ENCODE measurements around the gene KCNIP4.

The KCNIP4 gene

GRCh38 chr4:20840648-20841190 is 1107.9 kb downstream of the KCNIP4 start:
- H3K79me2 ChIP-seq = no peaks in the 10 kb centered on the region
- no peaks in the 10 kb centered on the region for H3K36me3 ChIP-seq (ENCODE audit: control insufficient read depth, insufficient read depth, low read length)
- H3K27ac ChIP-seq = no peak overlapping the region
- TF ChIP-seq CTCF (IDR thresholded peaks at IDR 0.05) = no peak
- no peaks in the 10 kb centered on the region for H3K9me3 ChIP-seq (ENCODE audit: control insufficient read depth, low read length)
- no peak overlapping the region for H3K4me3 ChIP-seq (ENCODE audit: low read depth, low read length)
- no peaks in the 10 kb centered on the region for H3K4me1 ChIP-seq
- no peak overlapping the region for H3K9ac ChIP-seq
- H2AFZ ChIP-seq = no peak overlapping the region
- no peaks in the 10 kb centered on the region for H3K27me3 ChIP-seq (ENCODE audit: control insufficient read depth, insufficient read depth, low read length)
- H3K4me2 ChIP-seq (ENCODE audit: low read length) = no peak overlapping the region

GRCh38 chr4:20839957-20840356 is 1108.6 kb downstream of the KCNIP4 start:
- no peak overlapping the region for H3K4me2 ChIP-seq (ENCODE audit: low read length)
- H3K36me3 ChIP-seq (ENCODE audit: control insufficient read depth, insufficient read depth, low read length) = no peaks in the 10 kb centered on the region
- TF ChIP-seq CTCF (IDR thresholded peaks at IDR 0.05) = no peak
- H3K4me1 ChIP-seq = no peaks in the 10 kb centered on the region
- H3K9ac ChIP-seq = no peak overlapping the region
- H3K79me2 ChIP-seq = no peaks in the 10 kb centered on the region
- H3K27me3 ChIP-seq (ENCODE audit: control insufficient read depth, insufficient read depth, low read length) = no peaks in the 10 kb centered on the region
- no peak overlapping the region for H3K27ac ChIP-seq
- no peak overlapping the region for H3K4me3 ChIP-seq (ENCODE audit: low read depth, low read length)
- no peaks in the 10 kb centered on the region for H3K9me3 ChIP-seq (ENCODE audit: control insufficient read depth, low read length)
- no peak overlapping the region for H2AFZ ChIP-seq

GRCh38 chr4:20838476-20838875 is 1110.1 kb downstream of the KCNIP4 start:
- no peak overlapping the region for H3K4me2 ChIP-seq (ENCODE audit: low read length)
- no peak overlapping the region for H3K27ac ChIP-seq
- no peaks in the 10 kb centered on the region for H3K79me2 ChIP-seq
- no peaks in the 10 kb centered on the region for H3K36me3 ChIP-seq (ENCODE audit: control insufficient read depth, insufficient read depth, low read length)
- no peaks in the 10 kb centered on the region for H3K9me3 ChIP-seq (ENCODE audit: control insufficient read depth, low read length)
- no peaks in the 10 kb centered on the region for H3K27me3 ChIP-seq (ENCODE audit: control insufficient read depth, insufficient read depth, low read length)
- no peak overlapping the region for H3K9ac ChIP-seq
- no peak overlapping the region for H3K4me3 ChIP-seq (ENCODE audit: low read depth, low read length)
- no peaks in the 10 kb centered on the region for H3K4me1 ChIP-seq
- no peak overlapping the region for H2AFZ ChIP-seq
- no peak for TF ChIP-seq CTCF (IDR thresholded peaks at IDR 0.05)

- Histone ChIP-seq H3K4me3 (ENCODE audit: low read depth, low read length) (no peak overlapping the region), H3K79me2 (no peaks in the 10 kb centered on the region), H3K9me3 (ENCODE audit: control insufficient read depth, low read length) (no peaks in the 10 kb centered on the region), H3K27me3 (ENCODE audit: control insufficient read depth, insufficient read depth, low read length) (no peaks in the 10 kb centered on the region), H3K36me3 (ENCODE audit: control insufficient read depth, insufficient read depth, low read length) (no peaks in the 10 kb centered on the region), H3K9ac (no peak overlapping the region), H3K4me1 (no peaks in the 10 kb centered on the region), H2AFZ (no peak overlapping the region), H3K27ac (no peak overlapping the region), H3K4me2 (ENCODE audit: low read length) (no peak overlapping the region)
- no peak for TF ChIP-seq CTCF (IDR thresholded peaks at IDR 0.05)
Observed at GRCh38 chr4:20832826-20833225, 1115.7 kb downstream of the KCNIP4 start.

- H3K36me3 ChIP-seq (ENCODE audit: control insufficient read depth, insufficient read depth, low read length) = no peaks in the 10 kb centered on the region
- H3K79me2 ChIP-seq = no peaks in the 10 kb centered on the region
- no peak overlapping the region for H3K4me2 ChIP-seq (ENCODE audit: low read length)
- H3K27ac ChIP-seq = no peak overlapping the region
- H3K4me3 ChIP-seq (ENCODE audit: low read depth, low read length) = no peak overlapping the region
- no peaks in the 10 kb centered on the region for H3K9me3 ChIP-seq (ENCODE audit: control insufficient read depth, low read length)
- TF ChIP-seq CTCF (IDR thresholded peaks at IDR 0.05) = no peak
- no peak overlapping the region for H3K9ac ChIP-seq
- no peak overlapping the region for H2AFZ ChIP-seq
- H3K27me3 ChIP-seq (ENCODE audit: control insufficient read depth, insufficient read depth, low read length) = no peaks in the 10 kb centered on the region
- no peaks in the 10 kb centered on the region for H3K4me1 ChIP-seq
Observed at GRCh38 chr4:20831746-20832145, 1116.8 kb downstream of the KCNIP4 start.

Data from parathyroid adenoma (tissue), 2 donors.